HPDE6-E6E7 (cell line): ENCODE results near the gene LCN1.
"Not testable (repeated sequence)": the region's sequence is repeated elsewhere in the genome, so short reads cannot be mapped to it uniquely, and the experiment has no call there.

Experiments
- DNase-seq: peaks from one replicate; pipeline ENCODE4 v3.0.0; 2011; ENCODE audit warnings: missing footprints; ENCODE audit errors: extremely low spot score

The LCN1 gene

DNA sequence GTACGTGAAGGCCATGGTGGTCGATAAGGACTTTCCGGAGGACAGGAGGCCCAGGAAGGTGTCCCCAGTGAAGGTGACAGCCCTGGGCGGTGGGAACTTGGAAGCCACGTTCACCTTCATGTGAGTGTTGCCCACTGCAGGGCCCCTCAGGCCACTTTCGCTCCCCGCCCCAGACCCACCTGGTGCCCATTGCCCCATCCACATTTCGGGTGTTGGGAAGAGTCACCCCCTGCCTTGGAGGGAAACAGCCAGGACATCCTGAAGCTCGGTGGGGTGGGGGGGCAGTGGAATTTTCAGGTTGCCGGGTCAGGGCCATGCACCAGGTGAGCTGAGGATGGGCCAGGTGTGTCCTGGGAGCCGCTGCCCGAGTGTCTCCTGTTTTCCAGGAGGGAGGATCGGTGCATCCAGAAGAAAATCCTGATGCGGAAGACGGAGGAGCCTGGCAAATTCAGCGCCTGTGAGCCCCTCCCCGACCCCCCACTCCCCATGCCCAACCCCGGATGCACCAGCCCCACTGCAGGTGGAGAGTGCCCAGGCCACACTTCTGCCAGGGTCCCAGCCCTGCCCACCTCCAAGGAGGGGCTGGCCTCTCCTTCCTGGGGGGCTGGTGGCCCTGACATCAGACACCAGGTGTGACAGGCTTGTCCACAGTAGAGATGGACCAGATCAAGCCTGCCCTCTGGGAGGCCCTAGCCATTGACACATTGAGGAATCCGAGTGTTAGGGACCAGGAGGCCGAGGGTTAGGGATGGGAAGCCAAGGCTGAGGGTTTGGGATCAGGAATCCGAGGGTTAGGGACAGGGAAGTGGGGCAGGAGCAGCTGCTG, 25.8 kb downstream of the LCN1 start:
- not testable (repeated sequence) for DNase-seq

DNA sequence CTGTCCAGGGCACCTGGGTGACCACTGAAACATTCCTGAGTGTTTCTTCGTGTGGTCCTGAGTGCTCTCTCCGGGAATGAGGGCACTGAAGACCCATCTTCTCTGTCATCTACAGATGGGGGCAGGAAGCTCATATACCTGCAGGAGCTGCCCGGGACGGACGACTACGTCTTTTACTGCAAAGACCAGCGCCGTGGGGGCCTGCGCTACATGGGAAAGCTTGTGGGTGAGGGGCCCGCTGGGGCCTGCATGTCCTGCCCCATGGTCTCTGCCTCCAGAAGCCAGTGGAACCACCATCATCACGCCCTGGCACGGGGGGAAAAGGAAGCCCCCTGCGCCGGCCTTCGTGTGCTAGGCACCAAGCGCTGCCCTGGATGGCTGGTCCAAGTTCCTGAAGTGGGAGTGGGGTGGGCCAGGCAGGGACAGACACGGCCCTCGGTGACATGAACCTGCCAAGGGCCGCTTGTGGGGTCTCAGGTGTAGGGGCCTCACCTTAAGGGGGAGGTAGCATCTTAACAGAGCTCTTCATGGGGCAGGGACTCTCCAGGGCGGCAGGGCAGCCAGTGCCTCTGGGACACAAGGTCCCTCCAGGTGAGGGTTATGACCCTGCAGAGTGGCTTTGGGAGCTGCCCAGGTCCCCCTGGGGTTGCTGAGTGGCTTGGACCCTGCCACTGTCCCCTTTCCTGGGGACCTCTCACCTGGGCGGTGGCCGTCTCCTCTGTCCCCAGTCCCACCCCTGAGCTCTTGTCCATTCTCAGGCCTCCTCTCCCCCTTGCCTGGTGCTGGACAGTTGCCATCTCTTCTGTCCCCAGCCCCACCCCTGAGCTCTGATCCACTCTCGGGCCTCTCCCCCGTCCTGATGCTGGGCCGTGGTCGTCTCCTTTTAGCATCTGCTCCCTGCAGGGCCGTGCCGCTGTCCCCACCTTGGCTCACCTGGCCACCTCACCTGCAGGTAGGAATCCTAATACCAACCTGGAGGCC, 26.8 kb downstream of the LCN1 start:
- no peak for DNase-seq

DNA sequence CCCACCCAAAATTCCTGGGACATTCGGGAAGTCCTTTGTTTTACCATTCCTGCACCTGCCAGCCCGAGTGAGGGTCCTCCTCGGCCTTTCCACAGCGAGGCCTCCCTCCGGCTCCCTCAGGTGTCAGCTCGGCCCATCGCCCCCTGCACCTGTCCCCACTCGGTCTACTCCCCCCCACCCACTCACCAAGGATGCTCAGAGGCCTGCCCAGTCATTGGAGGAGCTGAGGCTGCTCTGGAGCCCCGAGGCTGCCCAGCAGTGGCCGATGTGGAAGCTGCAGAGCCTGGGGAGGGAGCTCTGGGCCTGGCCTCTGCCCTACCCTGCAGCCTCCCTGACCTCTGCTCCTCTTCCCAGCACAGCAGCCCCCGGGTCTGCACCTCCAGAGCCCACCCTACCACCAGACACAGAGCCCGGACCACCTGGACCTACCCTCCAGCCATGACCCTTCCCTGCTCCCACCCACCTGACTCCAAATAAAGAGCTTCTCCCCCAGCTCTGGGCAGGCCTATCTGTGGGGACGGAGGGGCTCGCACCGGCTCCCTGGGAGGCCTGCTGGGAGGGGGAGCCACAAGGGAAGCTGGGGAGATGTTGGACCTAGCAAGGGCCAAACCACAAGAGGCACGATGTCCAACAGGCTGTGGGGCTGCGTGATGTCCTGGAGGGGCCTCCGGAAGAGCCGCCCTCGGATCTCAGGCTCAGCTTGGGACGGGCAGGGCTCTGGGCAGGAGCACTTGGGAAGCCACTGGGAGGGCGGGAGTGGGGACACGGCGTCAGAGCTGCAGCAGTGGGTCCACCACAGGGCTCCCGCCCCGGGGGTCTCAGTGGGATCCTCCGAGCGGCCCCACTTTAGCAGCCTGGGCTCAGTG, 28.5 kb downstream of the LCN1 start:
- not testable (repeated sequence) for DNase-seq

DNA sequence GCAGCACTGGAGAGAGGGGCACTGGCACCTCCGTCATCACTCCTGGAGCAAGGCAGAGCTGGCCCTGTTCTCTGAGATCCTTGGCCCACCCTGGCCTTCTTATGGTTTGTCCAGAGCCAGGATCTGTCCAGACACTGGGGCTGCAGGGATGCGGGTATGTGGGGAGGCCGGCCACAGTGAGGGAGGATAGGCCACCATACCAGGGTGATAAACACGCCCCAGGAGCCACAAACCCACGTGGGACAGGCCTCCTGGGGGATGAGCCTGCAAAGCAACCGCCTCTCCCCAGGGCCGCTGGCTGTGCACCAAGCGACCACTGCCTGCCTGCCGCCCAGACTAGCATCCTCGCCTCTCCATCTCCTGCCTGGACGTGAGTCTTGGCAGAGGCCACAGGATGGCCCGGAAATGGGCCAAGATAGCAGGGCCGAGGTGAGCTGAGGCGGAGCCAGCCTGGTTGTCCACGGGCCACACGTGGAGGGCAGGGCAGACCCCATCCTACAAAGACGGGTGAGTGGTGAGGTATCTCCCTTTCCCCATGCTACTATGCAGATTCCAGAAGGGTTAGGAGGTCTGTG, 29.2 kb downstream of the LCN1 start:
- DNase-seq, result no peak

DNA sequence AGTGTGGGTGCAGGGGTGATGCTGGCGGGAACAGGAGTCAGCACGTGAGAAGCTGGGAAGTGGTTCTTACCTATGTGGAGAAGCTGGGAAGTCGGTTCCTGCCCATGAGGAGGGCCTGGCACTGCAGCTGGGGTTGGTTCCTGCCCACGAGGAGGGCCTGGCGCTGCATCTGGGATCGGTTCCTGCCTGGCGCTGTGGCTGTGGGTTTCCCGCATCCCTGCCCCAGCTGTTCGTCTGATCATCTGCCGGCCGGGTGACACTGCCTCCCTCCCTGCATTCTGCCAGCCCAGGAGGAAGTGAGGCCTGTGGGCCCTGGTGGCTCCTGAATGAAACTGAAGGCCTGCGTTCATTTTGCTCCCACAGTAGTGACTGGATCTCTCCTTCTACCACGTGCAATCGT, 29.8 kb downstream of the LCN1 start:
- DNase-seq, result no peak

DNA sequence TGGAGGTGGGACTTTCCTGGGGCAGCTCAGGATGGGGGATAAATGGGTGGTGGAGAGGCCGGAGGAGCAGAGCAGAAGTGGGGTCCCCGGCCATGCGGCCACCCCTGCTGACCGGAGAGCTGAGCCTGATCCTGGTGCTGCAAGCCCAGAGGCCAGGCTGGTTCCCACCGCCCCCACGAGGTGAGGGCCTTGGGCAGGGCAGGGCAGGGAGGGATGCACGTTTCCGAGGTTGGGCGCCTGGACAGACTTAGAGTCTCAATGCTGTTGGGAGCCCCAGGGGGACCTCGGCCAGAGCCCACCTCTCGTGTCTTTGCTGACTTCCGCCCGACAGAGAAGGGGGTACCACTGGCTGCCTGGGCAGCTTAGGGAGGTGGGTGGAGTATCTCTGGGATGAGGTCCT, 30.2 kb downstream of the LCN1 start:
- no peak for DNase-seq

DNA sequence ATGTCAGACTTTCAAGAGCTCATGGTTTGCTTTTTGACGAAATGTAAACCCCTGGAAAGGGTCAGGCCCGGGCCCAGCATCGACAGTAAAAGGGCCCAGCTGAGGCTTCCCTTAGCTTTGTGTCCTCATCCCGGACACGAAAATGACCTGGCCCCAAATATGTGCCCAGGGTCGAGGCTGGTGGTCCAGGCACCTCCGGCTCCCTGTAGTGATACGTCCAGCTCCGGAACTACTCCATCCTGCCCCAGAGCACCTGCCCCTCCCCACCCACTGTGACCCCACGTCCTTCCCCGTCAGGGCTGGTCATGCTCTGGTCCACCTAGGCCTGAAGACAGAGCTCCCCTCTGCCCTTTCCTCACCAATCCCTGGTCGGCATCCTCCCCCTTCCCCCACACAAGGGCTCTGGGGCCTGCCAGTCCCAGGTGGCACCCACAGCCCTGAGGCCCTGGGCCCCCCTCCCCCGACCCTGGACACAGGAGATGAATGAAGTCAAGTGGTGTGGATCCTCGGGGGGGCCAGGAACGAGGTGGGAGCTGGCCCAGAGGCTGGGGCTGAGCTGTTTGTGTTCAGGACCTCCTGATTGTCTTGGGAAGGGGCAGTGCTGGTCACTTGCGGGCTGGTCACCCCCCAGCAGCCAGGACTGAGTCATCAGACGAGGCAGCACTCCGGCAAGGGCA, 30.9 kb downstream of the LCN1 start:
- DNase-seq, result no peak

DNA sequence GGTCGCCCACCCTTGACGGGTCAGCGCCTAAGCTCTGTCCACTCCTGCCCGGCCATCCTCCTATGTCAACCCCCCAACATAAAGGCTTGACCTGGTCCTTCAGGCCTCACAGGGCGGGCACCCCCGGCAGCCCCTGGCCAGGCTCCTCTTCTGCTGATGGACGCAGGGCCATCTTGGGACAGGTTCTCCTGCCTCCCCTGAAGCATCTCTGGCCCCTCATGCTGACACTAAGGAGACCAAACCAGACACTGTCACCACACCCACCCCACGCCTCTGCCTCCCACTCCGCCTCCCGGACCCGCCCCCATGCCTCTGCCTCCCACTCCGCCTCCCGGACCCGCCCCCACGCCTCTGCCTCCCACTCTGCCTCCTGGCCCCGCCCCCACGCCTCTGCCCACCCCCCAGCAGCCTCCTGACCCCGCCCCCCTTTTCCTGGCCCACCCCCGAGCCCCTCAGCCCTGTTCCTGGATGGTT, 31.5 kb downstream of the LCN1 start:
- DNase-seq, result no peak

DNA sequence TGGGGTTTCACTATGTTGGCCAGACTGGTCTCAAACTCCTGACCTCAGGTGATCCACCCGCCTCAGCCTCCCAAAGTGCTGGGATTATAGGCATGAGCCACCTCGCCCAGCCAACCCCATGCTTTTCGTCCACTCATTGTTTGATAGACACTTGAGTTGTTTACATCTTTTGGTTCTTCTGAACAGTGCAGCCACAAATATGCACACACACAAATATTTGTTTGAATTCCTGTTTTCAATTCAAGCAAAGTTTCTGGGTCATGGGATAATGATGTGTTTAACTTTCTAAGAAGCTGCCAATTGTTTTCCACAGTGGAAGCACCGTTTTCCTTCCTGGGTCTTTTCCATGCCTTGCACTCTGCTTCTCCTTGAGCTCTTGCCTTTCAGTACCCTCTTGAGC, 33.5 kb downstream of the LCN1 start:
- DNase-seq, result no peak

DNA sequence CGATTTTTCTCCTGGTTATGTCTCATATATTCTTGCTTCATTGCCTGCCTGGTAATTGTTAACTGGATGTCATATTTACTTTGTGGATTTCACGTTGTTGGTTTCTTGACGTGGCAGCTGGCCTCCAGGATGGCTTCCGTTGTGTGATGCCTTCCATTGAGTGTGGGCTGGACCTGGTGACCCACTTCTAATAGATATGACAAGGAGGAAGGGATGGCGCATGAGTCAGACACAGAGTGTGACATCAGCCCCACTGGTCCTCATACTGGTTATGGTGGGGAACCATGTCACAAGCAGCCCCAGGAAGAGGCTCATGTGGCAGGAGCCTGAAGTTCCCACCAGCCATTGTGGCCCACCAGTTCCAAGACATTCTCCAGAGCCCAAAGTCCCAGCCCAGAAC, 34.0 kb downstream of the LCN1 start:
- no peak for DNase-seq

DNA sequence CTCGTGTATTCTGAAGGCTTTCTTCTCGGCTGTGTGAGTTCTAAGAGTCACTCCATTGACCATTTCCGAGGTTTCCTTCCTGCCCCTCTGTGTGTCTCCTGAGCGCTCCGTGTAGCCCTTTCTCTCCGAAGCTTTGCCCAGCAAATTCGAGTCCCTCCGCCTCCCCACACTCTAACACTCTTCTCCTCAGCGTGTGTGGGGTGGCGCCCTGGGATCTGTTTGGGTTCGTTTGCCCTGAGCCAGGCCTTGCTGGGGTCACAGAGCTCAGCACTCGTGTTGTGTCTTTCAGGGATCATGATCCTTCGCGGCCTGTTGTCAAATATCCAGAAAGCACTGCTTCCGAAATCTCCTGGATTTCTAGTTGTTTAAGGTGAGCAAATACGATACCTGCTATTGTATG, 34.7 kb downstream of the LCN1 start:
- DNase-seq, result no peak

DNA sequence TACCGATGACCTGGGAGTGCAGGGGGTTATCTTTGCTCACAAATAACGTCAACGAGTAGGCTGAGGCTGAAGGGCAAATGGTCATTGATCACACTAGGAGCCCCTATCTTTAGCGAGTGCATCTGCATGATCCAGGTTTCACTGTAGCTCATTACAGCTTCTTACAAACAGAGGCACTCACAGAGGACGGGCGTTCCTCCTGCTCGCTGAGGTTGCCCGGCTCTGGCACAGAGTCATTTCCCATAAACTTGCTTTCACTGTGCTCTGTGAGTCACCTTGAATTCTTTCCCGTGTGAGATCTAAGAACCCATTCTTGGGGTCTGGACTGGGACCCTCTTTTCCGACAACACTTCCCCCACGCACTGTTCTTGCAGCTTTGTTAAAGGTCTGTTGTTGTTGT, 38.4 kb downstream of the LCN1 start:
- DNase-seq, result no peak

DNA sequence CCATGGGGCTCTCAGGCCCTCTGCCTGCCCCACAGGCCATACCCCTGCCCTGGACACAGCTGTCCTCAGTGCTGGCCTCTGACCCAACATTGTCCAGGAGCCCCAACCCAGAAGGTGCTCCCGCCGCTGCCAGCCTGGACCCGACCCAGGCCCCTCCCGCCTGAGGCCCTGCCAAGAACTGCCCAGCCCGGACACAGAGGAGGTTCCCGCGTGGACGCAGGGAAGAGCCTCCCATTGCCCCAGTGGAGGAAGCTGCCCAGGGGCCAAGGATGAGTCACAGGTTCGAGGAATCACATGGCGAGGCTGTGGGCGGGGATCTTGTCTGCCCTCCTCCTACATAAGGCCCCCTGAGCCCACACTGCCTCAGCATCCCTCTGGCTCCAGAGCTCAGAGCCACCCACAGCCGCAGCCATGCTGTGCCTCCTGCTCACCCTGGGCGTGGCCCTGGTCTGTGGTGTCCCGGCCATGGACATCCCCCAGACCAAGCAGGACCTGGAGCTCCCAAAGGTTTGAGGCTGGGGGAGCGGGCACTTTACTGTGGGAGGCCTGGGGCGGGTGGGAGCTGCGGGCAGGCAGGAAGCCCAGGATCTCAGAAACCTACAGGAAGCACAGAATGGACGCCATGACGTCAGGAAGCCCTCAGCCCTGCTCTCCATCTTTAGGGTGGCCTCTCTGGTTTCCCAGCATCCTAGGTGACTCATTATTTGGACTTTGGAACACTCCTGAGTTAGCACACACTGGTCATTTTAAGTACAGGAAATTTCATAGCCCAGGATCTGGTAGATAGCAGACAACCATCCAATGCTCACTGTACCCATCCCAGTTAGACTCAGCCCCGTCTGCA, 40.4 kb downstream of the LCN1 start, which contains the start of gene PAEP:
Gene PAEP, plus strand, starts transcription at position 366 of the 844 bp plus-strand sequence.
- DNase-seq, result no peak

DNA sequence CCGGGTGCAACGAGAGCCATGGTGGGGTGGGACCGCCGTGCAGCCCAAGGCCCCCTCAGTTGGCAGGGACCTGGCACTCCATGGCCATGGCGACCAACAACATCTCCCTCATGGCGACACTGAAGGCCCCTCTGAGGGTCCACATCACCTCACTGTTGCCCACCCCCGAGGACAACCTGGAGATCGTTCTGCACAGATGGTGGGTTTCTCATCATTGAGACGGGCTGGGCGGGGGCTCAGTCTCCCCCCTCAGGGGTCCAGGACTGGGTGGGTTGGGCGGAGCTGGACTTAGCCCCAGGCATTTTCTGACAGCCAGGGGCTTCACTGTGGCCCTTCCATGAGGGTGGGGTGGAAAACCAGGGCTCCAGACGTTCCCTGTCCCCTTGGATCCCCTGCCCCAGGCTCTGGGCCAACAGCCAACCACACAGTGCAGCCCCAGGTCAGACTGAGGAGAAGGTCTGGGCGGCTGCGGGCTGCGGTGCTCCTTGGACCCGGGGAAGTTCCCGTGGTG, 41.0 kb downstream of the LCN1 start:
- no peak for DNase-seq

DNA sequence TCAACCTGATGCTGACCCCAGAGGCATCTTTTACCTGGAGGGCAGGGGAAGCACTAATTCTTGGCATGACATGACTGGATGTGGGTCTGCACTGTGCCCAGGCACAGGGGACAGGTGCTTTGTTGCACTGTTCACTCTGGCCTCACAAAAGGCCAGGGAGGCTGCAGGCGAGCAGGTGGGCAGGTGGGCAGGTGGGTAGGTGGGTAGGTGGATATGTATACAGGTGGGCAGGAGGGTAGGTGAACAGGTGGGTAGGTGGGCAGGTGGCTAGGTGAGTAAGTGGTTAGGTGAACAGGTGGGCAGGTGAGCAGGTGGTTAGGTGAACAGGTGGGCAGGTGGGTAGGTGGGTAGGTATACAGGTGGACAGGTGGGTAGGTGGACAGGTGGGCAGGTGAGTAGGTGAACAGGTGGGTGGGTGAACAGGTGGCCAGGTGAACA, 41.8 kb downstream of the LCN1 start:
- DNase-seq, result no peak

DNA sequence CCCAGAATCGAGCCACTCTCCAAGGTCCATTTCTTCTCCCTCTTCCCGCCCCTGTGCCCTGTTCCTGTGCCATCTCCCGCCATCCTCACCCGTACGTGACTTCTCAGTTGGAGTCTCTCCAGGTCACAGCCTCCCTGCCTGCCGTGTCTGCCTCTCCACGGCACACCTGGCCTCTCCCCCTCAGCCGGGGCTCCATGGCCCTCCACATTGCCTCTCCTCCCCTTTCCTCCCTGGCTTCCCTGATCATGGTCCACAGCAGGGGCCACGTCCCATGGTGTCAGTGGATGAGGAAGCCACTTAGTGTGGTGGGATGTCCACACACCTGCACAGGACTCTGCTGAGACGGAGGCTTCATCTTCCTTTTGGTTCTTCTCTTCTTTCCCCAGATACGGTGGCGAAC, 42.6 kb downstream of the LCN1 start:
- DNase-seq, result no peak

DNA sequence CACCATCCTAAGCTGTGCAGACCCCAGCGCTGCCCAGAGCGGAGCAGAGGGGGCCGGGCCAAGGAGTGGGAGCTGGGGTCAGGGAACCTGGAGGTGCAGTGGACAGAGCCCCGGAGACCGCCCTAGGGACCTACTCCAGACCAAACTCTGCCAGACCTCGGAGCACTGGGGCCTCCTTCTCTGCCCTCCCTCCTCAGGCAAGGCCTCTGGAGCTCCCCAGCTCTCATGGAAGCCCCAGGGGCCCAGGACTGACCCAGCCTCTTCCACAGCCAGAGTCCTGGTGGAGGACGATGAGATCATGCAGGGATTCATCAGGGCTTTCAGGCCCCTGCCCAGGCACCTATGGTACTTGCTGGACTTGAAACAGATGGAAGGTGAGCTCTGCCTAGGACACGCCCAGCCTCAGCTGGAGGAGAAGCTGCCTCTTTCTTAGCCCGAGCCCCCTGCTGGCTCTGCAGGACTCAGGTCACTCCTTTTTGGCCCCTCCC, 43.9 kb downstream of the LCN1 start:
- DNase-seq, result no peak

DNA sequence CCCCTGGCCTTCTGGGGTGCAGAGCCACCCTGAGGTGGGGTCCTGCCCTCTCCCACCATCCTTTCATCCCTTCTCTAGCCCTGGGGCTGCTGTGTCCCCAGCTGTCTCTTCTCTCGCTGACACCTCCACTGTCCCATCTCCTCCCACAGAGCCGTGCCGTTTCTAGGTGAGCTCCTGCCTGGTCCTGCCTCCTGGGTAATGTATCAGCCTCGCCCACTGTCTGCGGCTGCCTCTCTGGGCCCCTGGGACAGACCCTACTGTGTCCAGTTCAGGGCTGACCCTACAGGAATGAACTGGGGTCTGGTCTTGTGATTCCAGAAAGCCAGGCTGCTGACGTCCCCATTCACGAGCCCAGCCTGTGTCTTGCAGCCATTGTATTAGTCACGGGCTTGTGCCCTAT, 44.4 kb downstream of the LCN1 start:
- DNase-seq, result no peak

DNA sequence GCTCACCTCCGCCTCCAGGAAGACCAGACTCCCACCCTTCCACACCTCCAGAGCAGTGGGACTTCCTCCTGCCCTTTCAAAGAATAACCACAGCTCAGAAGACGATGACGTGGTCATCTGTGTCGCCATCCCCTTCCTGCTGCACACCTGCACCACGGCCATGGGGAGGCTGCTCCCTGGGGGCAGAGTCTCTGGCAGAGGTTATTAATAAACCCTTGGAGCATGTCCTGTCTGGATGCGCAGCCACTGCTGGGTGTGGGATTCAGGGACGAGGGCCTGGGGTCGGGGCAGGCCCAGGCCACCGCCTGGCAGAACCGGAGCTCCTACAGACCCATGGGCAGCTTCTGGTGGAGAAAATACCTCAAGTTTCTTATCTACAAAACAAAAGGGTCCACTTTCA, 45.3 kb downstream of the LCN1 start:
- DNase-seq, result no peak
